Activated naive CD4-positive, alpha-beta T cell (primary cell): ENCODE data around the gene HELQ.
"Not testable (repeated sequence)": the region's sequence is repeated elsewhere in the genome, so short reads cannot be mapped to it uniquely, and the experiment has no call there.

ENCODE experiments used
- DNase-seq, 4 experiments: peaks; one replicate each; lab custom pipeline; 2025; lab: John Stamatoyannopoulos, UW

The HELQ gene

GRCh38 chr4:83440148-83440814, 15.3 kb downstream of the HELQ start:
- DNase-seq, result no peak

GRCh38 chr4:83438719-83439118, 16.9 kb downstream of the HELQ start:
- DNase-seq, result no peak

DNA sequence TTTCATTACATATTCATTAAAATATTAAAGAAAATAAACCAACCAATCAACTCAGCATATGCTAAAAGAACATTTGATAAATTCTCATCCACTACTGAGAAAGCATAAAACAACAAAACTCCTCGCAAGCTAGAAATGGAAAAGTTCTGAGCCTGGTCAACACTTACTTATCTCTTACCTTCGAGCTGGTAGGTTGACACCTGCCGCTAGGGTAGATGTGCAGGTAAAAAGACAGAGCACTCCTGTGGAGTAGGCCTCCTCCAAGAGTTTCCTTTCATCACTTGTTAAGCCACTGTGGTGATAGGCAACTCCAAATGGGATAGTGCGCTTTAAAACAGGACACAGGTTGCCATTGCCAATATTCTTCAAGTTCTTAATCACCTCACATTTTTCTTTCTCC, 18.9 kb downstream of the HELQ start:
- DNase-seq, result no peak

- no peak for DNase-seq
Measured at GRCh38 chr4:83431200-83431599, 24.4 kb downstream of the HELQ start.

DNA sequence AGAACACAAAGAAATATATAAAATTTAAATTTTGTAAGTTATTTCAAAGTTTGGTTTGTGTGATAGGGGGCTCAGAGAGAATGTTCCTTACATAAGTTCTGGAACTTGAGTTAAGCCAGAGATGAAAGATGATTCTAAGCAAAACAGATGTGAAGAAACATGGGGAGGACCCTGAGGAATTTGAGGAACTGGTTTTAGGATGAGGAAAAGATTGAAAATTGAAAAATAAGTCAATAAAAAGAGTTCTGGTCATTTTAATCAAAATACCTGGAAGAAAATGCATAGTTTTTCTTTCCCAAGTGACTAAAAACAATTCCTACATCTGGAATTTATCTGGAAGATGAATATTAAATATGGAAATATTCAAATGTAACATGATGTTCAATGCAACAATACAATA, 37.4 kb downstream of the HELQ start:
- no peak for DNase-seq

DNA sequence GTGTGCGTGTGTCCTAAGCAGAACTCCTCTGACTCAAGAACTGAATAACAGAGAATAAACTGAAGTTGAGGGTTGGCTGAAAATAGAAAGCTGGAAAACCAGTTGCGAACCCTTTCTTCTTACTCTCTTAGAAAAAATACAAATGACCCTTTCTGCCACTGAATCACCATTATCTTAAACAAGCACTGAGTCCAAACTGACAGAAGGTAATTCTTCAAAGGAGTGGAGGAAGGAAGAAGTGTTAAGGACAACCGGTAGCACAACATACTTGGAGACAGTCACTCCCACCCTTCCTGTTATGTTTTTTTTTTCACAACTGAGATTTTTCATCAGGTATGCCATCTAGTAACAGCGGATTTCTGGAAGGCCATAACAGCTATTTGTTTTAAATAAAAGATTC, 38.1 kb downstream of the HELQ start:
- DNase-seq, result no peak

- DNase-seq, result no peak
Measured at GRCh38 chr4:83413676-83414075, 41.9 kb downstream of the HELQ start.

GRCh38 chr4:83408908-83409307, 46.7 kb downstream of the HELQ start:
- DNase-seq, result no peak

DNA sequence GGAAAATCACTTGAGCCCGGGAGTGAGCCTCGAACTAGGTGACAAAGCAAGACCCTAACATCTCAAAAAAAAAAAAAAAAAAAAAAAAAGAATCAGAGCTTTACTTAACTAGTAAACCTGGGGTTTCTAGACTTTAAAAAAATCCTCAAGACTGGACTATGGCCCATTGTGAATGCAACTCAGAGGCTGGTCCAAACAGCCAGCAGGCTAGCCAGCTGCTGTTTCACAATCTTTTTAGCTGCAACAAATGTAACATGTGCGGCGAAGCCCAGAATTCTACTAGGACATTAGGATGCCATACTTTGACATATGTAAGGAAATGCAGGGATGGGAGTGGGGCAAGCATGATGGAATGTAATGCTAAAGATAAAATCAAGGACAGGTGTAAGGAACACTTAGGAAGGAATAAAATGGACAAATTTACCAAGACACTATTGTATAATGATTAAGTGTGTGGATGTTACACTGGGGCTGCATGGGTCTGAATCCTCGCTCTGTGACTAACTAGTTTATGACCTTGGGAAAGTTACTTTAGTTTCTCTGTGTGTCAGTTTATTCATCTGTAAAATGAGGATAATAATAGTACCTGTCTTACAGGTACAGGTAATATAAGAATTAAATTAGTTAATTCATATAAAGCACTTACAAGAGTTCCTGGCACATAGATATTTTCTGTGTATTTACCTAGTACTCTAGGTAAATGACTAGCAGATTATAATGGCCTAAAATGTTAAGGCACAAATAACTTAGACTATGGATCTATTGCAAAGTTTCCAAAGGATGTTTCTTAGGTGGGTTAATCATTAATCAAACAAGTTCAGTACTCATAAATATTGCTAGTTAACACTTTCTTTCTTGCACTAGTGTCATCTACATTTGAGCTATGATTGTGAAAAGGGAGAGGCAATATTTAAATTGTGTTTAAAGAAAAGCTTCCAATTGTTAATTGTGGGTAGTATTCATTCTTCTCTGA, 49.5 kb downstream of the HELQ start:
- DNase-seq, result no peak

GRCh38 chr4:83398158-83398557, 57.5 kb downstream of the HELQ start:
- DNase-seq, result not testable (repeated sequence)

- no peak for DNase-seq
Measured at GRCh38 chr4:83393908-83394307, 61.7 kb downstream of the HELQ start.

DNA sequence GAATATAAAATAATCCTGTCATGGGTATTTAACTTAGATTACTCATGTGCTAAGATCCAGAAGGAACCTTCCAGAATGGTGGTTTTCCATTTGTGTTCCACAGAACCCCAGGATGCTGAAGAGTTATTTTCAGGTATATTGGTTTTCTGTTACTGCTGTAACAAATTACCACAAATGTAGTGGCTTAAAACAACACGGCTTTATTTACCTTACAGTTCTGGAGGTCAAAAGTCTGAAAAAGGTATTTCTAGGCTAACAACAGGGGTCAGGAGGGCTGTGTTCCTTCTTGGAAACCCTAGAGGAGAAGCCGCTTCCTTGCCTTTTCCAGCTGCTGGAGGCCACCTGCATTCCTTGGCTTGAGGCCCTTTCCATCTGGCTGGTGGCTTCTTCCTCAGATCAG, 63.1 kb downstream of the HELQ start:
- no peak for DNase-seq

GRCh38 chr4:83390944-83391343, 64.7 kb downstream of the HELQ start:
- DNase-seq, result no peak

DNA sequence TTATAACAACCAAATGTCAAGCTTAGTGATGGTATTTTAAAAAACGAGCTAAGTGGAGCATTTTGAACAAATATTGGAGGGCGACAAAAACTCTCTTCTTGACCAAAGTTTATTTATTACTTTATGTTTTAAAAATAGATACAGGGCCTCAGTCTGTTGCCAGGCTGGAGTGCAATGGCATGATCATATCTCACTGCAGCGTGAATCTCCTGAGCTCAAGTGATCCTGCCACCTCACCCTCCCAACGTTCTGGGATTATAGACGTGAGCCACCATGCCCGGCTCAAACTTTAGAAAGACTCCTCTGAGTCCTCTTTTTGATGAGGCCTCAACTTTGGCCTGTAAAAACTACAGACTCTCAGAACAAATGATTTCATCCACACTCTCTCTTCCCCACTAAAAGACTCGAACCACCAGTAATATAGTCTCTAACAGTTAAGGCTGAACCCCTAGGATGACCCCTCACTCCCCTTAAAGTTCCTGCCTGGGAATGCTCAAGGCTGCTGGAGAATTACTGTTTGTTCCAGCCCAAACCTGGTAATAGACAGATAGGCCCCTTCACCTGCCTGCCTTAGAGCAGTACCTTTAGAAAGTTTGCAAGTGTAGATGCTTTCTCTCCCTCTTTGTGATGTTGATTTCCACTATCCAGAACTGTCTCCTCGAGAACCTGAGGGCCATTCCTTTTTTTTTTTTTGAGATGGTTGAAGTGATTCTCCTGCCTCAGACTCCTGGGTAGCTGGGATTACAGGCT, 65.7 kb downstream of the HELQ start:
- DNase-seq, result no peak

DNA sequence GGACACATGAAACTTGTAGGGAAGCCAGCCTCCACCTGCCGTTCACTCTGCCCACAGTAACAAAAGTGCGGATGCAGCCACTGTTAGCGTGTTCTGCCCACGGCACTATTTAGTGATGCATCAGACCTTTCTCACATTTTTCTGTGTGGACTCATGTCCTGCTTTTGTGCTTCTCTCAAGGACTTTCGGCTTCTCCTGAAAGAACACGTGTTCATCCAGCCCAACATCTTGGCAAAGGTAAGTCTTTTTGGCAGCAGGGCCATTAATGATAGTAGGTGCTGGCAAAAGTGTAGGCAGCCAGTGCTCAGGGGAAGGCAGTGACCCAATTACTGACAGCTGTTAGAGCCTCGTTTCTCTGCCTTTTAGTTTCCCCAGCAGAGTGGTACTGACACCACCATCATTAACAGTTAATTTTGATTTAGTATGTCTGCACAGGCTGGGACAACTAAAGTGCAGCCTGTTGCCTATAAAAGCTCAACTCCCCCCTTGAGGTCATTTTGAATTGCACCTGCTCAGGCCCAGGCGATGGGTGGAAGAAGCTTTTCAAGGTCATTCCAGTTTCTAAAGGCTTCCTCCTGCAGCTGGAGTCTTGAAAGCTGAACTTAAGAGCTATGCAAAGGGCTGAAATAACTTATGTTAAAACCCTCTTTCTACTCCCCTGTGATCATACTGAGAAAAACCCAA, 66.4 kb downstream of the HELQ start:
- DNase-seq, result no peak

DNA sequence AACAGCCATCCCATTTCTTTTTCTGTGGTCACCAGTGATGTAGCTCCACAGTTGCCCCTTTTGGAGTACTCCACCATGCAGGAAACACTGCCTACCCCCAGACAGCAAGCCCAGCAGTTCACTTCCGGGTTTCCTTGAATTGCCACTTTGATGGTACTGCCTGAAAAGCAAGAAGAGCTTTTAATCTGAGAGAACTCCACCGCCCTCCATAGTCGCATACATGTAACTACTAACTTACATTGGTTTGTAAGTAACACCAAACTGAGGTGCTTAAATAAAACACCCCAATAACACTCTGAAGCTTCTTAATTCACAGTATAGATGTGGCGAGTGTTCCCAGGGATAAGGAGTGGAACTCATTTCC, 67.3 kb downstream of the HELQ start:
- no peak for DNase-seq

DNA sequence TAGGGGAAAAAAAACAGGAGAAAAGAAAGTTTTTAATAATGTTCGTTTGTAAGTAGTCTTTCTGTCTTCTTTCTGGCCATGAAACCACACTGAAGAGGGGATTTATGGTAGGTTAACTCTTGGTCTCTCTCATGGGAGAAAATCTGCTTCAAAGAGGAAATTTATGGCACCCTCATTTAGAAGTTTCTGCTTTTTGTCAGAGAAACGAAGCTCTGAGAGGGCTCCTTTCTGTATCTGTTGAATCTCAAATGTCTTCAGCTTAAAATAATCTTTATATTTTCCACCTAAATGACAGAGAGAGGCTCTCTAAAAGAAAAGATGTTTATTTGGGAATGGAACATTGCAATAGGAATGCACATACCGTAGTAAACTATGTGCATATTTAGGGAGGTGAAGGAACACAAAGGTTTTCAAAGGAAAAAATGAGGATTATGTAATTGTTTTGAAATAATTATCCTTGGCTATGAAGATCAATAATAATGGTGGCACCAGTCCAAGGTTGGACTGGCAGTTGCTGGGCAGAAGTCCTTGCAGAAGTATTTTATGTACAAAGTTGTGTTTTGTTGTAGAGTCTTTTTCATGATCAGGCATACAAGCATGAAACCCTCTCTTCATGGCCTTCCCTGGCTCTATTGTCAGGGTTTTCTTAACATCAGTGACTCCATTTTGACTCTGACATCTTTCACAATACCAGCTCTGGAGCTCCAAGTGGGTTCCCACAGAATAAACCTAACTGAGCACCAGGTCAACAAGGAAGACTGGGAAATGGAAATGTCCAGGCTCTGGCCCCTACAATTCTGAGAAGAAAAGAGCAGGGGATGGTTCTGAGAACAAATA, 67.9 kb downstream of the HELQ start:
- no peak for DNase-seq

- DNase-seq, result no peak
Measured at GRCh38 chr4:83387012-83387411, 68.6 kb downstream of the HELQ start.

- DNase-seq, result no peak
Measured at GRCh38 chr4:83382850-83383249, 72.8 kb downstream of the HELQ start.

DNA sequence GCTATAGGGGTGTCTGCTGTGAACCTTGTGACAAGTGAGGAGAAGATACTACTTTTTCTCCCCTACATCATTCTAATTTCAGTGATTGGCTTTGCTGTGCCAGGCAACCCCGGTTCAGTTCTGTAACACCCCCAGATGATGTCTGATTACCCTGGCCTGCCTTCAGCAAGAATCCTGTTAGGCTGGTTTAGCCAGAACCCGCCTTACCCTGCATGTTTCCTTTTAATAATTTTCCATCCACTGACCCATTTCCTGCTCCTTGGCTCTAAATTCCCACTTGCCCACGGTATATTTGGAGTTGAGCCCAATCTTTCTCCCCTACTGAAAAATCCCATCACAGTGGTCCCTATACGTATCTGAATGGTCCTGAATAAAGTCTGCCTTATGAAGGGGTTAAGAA, 74.5 kb downstream of the HELQ start:
- DNase-seq, result no peak

GRCh38 chr4:83378419-83378818, 77.2 kb downstream of the HELQ start:
- no peak for DNase-seq
